Measurements from ENCODE around the gene CT47C1. TPM values are rescaled to one million over a fixed set of nuclear protein-coding genes. Genes with fewer than 3 reads are reported as not detected.

Gene CT47C1
- total RNA-seq, 1 experiment from 2014 or later = not detected

DNA sequence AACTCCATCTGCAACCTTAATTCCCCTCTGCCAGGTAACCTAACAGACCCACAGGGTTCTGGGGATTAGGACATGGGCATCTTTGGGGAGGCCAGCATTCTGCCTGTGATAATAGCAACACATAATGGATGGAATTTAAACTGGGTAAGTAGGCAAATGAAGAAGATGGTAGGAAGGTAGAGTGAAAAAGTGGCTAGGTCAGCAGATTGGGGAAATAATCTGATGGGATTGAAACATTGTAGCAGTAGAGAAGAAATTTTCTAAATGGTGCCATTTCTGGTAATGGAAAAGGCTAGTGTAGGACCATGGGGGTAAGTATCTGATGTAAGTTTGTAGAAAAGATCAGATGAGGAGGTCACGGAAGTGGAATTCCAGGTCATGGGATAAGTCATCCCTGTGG is 3.0 kb upstream of the CT47C1 start:
- no peak for DNase-seq (ENCODE audit: low read depth)
- in situ Hi-C loops (cut with HindIII; ENCODE audit: low pct_unique_long_range_greater_than_20kb, low sequenced_read_pairs) = no loop called here

DNA sequence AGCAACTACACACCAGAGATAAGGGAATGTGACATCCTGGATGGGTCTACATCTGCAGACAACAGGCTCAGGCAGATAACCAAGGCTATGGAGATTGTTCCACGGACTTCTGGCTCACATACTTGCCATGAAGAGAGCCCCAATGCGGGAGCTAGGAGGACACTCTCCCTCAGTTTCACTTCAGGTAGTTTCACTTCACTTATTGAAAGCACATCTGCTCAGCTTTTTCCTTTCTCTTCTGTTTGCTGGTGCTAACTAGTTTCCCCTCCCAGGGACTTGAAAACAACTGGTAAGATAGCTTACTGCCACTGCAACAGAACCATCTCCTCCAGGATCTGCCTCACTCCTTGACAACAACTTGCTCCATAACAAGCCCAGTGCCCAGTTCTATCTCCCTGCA is 1.4 kb upstream of the CT47C1 start:
- in situ Hi-C loops (cut with HindIII; ENCODE audit: low pct_unique_long_range_greater_than_20kb, low sequenced_read_pairs) = no loop called here
- DNase-seq (ENCODE audit: low read depth) = no peak

DNA sequence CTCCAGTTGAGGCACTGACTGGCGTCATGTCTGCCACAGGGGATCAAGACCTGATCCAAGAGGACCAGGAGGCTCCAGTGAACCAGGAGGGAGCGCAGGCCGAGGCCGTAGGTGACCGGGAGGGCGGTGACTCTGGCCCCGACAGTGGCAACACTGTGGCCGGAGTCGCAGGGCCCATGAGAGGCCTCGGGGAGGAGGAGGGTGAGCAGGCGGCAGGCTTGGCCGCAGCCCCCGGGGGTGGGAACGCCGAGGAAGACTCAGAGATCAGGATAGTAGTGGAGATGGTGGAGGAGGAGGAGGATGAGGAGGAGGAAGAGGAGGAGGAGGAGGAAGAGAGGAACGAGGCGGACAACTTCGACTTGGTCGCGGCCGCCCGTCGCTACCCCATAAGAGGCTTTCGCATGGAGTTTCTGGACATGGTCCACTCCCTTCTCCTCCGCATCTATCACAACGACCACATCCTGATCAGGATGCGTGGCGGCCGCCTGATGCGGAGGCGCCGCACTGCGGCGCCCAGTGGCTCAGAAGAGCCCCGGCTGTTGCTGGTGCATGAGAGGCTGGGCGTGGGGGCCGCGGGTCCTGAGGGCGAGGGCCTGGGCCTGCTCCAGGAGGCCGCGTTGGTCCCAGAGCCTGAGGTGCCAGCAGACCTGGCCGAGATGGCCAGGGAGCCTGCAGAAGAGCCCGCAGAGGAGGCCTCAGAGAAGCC is 560 bp downstream of the CT47C1 start:
- DNase-seq (ENCODE audit: low read depth) = no peak
- in situ Hi-C loops (cut with HindIII; ENCODE audit: low pct_unique_long_range_greater_than_20kb, low sequenced_read_pairs) = no loop called here

DNA sequence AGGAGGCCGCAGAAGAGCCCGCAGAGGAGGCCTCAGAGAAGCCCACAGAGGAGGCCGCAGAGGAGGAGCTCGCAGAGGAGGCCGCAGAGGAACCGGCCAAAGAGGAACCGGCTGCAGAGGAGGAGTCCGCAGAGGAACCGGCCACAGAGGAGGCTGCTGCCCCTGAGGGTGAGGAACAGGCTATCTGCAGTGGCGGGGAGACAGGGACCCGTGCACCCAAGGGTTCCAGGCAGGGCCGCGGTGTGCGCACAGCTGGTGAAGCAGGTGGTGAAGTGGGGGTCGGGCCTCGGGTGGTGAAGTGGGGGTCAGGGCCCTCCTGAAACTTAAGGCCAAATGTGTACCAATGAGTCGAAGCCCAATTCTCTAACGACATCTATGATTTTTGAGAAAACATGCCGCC is 1.1 kb downstream of the CT47C1 start:
- DNase-seq (ENCODE audit: low read depth) = no peak
- in situ Hi-C loops (cut with HindIII; ENCODE audit: low pct_unique_long_range_greater_than_20kb, low sequenced_read_pairs) = no loop called here

- DNase-seq (ENCODE audit: low read depth) = no peak
These were observed 2.7 kb downstream of the CT47C1 start for GRCh38 chrX:119075270-119076025.

DNA sequence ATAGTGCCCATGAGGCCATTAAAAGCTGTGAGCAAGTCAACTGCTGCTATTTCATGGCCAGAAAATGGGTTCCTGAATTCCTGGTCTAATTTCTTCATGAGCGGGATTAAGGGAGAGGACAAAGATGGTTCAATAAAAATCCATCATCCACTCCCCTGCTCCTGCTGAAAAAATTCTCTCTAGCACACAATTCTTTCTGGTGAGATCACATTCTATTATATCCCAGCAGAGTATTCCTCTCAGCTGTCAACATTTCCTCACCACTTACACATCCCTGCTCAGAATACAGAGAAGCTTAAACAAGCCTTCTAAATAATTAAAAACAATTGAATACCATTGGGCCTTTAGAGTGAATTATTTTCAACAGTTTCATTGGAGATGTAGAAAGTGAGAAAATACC is 9.5 kb downstream of the CT47C1 start:
- in situ Hi-C loops (cut with HindIII; ENCODE audit: low pct_unique_long_range_greater_than_20kb, low sequenced_read_pairs) = no loop called here
- DNase-seq (ENCODE audit: low read depth) = no peak

More at GRCh38 chrX:119075270-119076025, 2.7 kb downstream of the CT47C1 start:
- in situ Hi-C loops (cut with HindIII; ENCODE audit: low pct_unique_long_range_greater_than_20kb, low sequenced_read_pairs) = no loop called here

DNA sequence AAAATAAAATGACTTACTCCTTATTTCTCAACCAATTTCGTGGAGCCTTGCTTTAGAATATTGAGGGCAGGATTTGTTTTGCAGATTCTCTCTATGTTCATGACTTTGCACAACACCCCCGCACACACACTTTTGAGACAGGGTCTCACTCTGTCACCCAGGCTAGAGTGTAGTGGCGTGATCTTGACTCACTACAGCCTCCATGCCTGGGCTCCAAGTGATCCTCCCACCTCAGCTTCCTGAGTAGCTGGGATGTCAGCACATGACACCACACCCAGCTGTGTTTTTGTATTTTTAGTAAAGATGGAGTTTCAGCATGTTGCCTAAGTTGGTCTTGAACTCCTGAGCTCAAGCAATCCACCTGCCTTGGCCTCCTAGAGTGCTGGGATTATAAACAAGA is 12.0 kb downstream of the CT47C1 start:
- in situ Hi-C loops (cut with HindIII; ENCODE audit: low pct_unique_long_range_greater_than_20kb, low sequenced_read_pairs) = no loop called here
- no peak for DNase-seq (ENCODE audit: low read depth)

- no peak for DNase-seq (ENCODE audit: low read depth)
- in situ Hi-C loops (cut with HindIII; ENCODE audit: low pct_unique_long_range_greater_than_20kb, low sequenced_read_pairs) = no loop called here
These were observed 14.3 kb downstream of the CT47C1 start for GRCh38 chrX:119087121-119087520.

DNA sequence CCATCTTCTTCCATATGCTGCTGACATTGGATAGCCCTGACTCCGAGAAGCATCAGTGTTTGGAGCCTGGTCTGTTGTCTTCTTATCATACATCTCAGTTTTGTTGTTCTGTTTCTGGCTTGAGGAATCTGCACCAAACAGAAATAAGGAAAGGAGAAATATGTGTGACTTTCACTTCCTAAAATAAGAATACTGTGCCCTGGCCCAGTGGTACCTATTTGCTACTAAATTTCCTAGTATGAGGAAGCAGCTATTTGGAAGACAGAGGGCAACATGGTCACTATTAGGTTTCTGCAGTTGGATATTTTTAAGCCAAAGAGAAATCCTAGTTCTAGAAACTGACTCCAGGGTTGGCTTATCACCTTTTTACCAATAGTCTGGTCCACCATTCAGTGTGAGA is 16.8 kb downstream of the CT47C1 start:
- in situ Hi-C loops (cut with HindIII; ENCODE audit: low pct_unique_long_range_greater_than_20kb, low sequenced_read_pairs) = no loop called here
- no peak for DNase-seq (ENCODE audit: low read depth)

DNA sequence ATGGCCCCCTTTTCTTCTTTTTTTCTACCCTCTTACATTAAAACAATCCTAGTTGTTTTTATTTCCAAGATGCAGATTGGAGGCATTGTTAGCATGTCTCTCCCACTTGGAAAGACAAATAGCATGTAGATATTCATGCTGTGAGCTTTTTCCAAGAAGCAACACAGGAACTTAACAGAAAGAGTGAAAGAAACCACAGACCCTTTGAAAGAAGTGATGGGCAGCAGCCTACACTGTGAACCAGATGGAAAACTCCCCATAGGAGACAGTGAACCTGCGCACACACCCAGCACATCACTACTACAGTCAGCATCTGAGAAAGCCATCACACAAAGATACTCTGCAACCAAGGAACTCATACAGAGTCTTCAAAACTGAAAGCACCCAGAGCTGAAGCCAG is 17.8 kb downstream of the CT47C1 start:
- in situ Hi-C loops (cut with HindIII; ENCODE audit: low pct_unique_long_range_greater_than_20kb, low sequenced_read_pairs) = no loop called here
- DNase-seq (ENCODE audit: low read depth) = no peak

DNA sequence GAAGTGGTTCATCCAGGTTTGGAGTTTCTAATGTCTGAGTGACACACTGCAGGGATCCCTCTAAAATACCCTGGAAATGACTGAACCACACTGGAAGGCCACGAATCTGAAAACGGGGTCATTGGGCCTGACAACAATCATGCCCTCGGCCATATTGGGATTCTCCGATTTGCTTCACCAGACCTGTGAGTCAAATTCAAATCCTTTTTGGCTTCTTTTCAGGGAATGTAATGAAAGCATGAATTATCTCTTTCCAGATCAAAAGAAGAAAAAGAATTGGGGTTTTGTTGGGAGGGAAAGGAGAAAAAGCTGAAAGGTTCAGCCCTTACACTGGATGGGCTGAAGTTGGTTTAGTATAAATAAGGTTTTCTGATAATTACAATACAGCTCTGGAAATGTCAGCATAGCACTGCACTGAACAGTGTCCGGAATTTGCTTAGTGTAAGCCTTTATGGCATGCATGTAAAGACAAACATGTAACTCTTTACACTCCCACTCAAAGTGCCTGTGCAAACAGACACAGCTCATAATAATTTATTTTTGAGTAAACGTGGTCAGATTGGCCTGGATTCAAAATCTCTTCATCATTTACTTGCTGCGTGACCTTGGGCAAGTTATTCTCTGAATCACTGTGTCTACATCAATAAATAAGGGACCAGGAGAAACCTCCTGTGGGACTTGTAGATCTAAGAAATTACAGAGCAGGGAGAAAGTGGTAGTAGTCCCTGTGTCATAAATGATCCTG is 21.4 kb downstream of the CT47C1 start:
- in situ Hi-C loops (cut with HindIII; ENCODE audit: low pct_unique_long_range_greater_than_20kb, low sequenced_read_pairs) = no loop called here
- no peak for DNase-seq (ENCODE audit: low read depth)

- in situ Hi-C loops (cut with HindIII; ENCODE audit: low pct_unique_long_range_greater_than_20kb, low sequenced_read_pairs) = no loop called here
These were observed 22.0 kb downstream of the CT47C1 start for GRCh38 chrX:119094819-119095218.

GRCh38 chrX:119095936-119096335 is 23.1 kb downstream of the CT47C1 start:
- DNase-seq (ENCODE audit: low read depth) = no peak
- in situ Hi-C loops (cut with HindIII; ENCODE audit: low pct_unique_long_range_greater_than_20kb, low sequenced_read_pairs) = no loop called here

More at GRCh38 chrX:119094819-119095218, 22.0 kb downstream of the CT47C1 start:
- no peak for DNase-seq (ENCODE audit: low read depth)

GRCh38 chrX:119101168-119101567 is 28.4 kb downstream of the CT47C1 start:
- in situ Hi-C loops (cut with HindIII; ENCODE audit: low pct_unique_long_range_greater_than_20kb, low sequenced_read_pairs) = no loop called here
- DNase-seq (ENCODE audit: low read depth) = no peak

GRCh38 chrX:119105826-119106225 is 33.0 kb downstream of the CT47C1 start:
- in situ Hi-C loops (cut with HindIII; ENCODE audit: low pct_unique_long_range_greater_than_20kb, low sequenced_read_pairs) = no loop called here
- no peak for DNase-seq (ENCODE audit: low read depth)

DNA sequence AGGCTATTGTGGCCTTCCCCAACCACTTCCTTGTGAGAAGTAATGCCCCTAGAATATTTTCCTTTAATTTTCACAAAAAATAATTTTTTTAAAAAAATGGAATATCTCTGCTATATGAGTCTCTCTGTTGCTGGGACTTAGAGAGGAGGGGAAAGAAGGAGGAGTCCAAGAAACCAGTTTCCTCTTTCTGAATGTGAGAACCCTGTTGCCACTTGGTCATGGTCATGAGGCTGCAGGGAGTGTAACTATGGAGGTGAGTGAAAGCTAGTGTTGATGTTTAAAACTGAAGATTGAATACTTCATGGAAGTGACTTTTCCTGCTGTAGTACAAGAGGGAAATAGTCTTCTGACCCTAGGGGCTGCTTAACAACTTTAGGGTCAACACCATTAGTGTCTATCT is 34.4 kb downstream of the CT47C1 start:
- in situ Hi-C loops (cut with HindIII; ENCODE audit: low pct_unique_long_range_greater_than_20kb, low sequenced_read_pairs) = no loop called here
- DNase-seq (ENCODE audit: low read depth) = no peak

DNA sequence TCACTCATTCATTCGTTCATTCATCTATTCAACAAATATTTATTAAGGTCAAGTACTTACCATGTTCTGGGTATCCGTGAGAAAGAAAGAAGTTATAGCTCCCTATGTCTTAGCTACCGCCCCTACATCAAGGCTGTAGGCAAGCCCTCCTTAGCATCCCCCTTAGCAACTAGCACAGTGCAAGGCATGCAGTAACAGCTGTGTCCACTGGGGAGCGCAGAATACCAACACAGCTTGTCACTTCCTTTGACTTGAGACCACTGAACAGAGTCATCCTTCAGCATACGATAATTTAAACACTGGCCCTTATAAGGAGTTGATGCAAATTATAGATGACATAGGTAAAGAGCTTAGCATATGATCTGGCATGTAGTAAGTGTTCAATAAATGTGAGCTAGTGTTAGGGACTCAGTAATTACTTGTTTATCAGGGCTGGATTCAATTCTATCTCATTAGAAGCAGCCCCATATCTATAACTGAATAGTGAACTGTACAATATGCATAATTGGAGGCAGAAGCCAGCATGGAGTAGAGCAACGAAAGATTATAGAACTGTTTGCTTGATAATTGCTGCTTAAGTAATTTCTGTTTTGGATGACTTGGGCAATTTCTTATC is 46.1 kb downstream of the CT47C1 start:
- DNase-seq (ENCODE audit: low read depth) = peak; percentile 26
- in situ Hi-C loops (cut with HindIII; ENCODE audit: low pct_unique_long_range_greater_than_20kb, low sequenced_read_pairs) = no loop called here

- DNase-seq (ENCODE audit: low read depth) = no peak
These were observed 48.5 kb downstream of the CT47C1 start for GRCh38 chrX:119121341-119121740.

More at GRCh38 chrX:119121341-119121740, 48.5 kb downstream of the CT47C1 start:
- in situ Hi-C loops (cut with HindIII; ENCODE audit: low pct_unique_long_range_greater_than_20kb, low sequenced_read_pairs) = no loop called here
